Mucosa of descending colon (tissue), 3 donors: ENCODE results near the gene GPR179. TPM values are rescaled to one million over a fixed set of nuclear protein-coding genes. Genes with fewer than 3 reads are reported as not detected.

Experiments used
- ATAC-seq: fragments of 200-7000 bp; cut with Tn5 transposase; one replicate; pipeline ENCODE4 v1.9.1; 2020; ENCODE audit warnings: mild to moderate bottlenecking, moderate library complexity
- DNase-seq, 3 donors: peaks; one replicate each; pipeline ENCODE4 v3.0.0-alpha.2; 2020
- H3K36me3 ChIP-seq: fragments of 200-600 bp; one replicate; pipeline ENCODE4 v1.8.0; 2021; ENCODE audit warnings: low read depth, mild to moderate bottlenecking
- H3K4me1 ChIP-seq: fragments of 200-600 bp; one replicate; pipeline ENCODE4 v1.8.0; 2021; ENCODE audit warnings: low read depth, mild to moderate bottlenecking
- H3K4me3 ChIP-seq: fragments of 200-600 bp; one replicate; pipeline ENCODE4 v1.8.0; 2021; ENCODE audit warnings: mild to moderate bottlenecking
- H3K9me3 ChIP-seq: fragments of 200-600 bp; one replicate; pipeline ENCODE4 v1.8.0; 2021; ENCODE audit warnings: mild to moderate bottlenecking
- CTCF ChIP-seq: fragments of 200-600 bp; IDR thresholded peaks from one replicate; pipeline ENCODE4 v1.8.0; 2022; ENCODE audit warnings: antibody characterized with exemption, mild to moderate bottlenecking
- intact Hi-C, 2 donors: fragments of 100-400 bp; cut with DNase I in 1 of 2; cut with micrococcal nuclease in 1 of 2; formaldehyde crosslinking; loops; one replicate each; pipeline versions ENCODE4 v1.11.0 to v1.11.1; 2022; cut with DNase I, micrococcal nuclease
- total RNA-seq, 3 donors: library from RNA; stranded (reverse); fragmentation: NEBNext Ultra II Directional in 2 of 3; extraction: Animal tissue kit (Norgen Biotek cat#: 25700) in 2 of 3; gene quantifications; one replicate each; pipeline versions ENCODE4 v1.2.1 to v1.2.4, GENCODE V29; 2021 to 2023
- donor health status: DM: no; HTN: no; CAD: no; lungs with moderate emphysema.
- donor health status: DM: no; HTN: no; CAD: no.
- donor health status: DM: no; HTN: yes; CAD: no.

GPR179 gene
- total RNA-seq, 3 donors from 2014 or later, result 0.02 to 0.38 (median 0.09) TPM

- no peak for ATAC-seq
- Histone ChIP-seq H3K4me1 (no peaks in the 10 kb centered on the region), H3K4me3 (no peak overlapping the region), H3K36me3 (no peaks in the 10 kb centered on the region), H3K9me3 (no peaks in the 10 kb centered on the region)
- DNase-seq, result no peak
- intact Hi-C loops, result no loop called here
- no peak for TF ChIP-seq CTCF
These were observed 19.0 kb downstream of the GPR179 start for GRCh38 chr17:38324772-38325171.

- no peak for DNase-seq
- ATAC-seq, result no peak
- Histone ChIP-seq H3K9me3 (no peaks in the 10 kb centered on the region), H3K36me3 (no peaks in the 10 kb centered on the region), H3K4me3 (no peak overlapping the region), H3K4me1 (no peaks in the 10 kb centered on the region)
- intact Hi-C loops, result no loop called here
- TF ChIP-seq CTCF, result no peak
These were observed 19.5 kb downstream of the GPR179 start for GRCh38 chr17:38324141-38324697.

- TF ChIP-seq CTCF, result no peak
- Histone ChIP-seq H3K4me3 (no peak overlapping the region), H3K4me1 (no peaks in the 10 kb centered on the region), H3K36me3 (no peaks in the 10 kb centered on the region), H3K9me3 (no peaks in the 10 kb centered on the region)
- ATAC-seq (no peak), DNase-seq (no peak)
- intact Hi-C loops, result no loop called here
These were observed 20.9 kb downstream of the GPR179 start for GRCh38 chr17:38322897-38323296.

- intact Hi-C loops, result no loop called here
- DNase-seq, result peak in 2 of 3 donors; percentile 68 to 73
- no peaks in the 10 kb centered on the region for H3K36me3 ChIP-seq
- no peaks in the 10 kb centered on the region for H3K4me1 ChIP-seq
- ATAC-seq, result peak; percentile 86
- peak; percentile 80 for TF ChIP-seq CTCF
- H3K4me3 ChIP-seq, result no peak overlapping the region
- no peaks in the 10 kb centered on the region for H3K9me3 ChIP-seq
These were observed 21.5 kb downstream of the GPR179 start for GRCh38 chr17:38322156-38322779.

- Histone ChIP-seq H3K9me3 (no peaks in the 10 kb centered on the region), H3K36me3 (no peaks in the 10 kb centered on the region), H3K4me3 (no peak overlapping the region), H3K4me1 (no peaks in the 10 kb centered on the region)
- ATAC-seq, result no peak
- TF ChIP-seq CTCF, result no peak
- intact Hi-C loops, result no loop called here
- no peak for DNase-seq
These were observed 23.3 kb downstream of the GPR179 start for GRCh38 chr17:38320482-38320881.

- intact Hi-C loops, result no loop called here
- ATAC-seq (no peak), DNase-seq (no peak)
- no peaks in the 10 kb centered on the region for H3K9me3 ChIP-seq
- no peak for TF ChIP-seq CTCF
- no peaks in the 10 kb centered on the region for H3K4me1 ChIP-seq
- no peak overlapping the region for H3K4me3 ChIP-seq
- H3K36me3 ChIP-seq, result no peaks in the 10 kb centered on the region
These were observed 26.7 kb downstream of the GPR179 start for GRCh38 chr17:38317081-38317480.
